HFF-Myc (cell line): ENCODE data around the gene RNF125.
"Not testable (repeated sequence)": the region's sequence is repeated elsewhere in the genome, so short reads cannot be mapped to it uniquely, and the experiment has no call there.

Experiments
- DNase-seq: peaks from one replicate; pipeline ENCODE4 v3.0.0-alpha.2; 2011; ENCODE audit warnings: low read depth; ENCODE audit errors: extremely low read depth
- H3K4me3 ChIP-seq: replicated peaks from 2 replicates; pipeline ENCODE4 v1.5.1; 2011; ENCODE audit warnings: low read depth, mild to moderate bottlenecking, control low read depth, low read length
- CTCF ChIP-seq: IDR thresholded peaks from 2 replicates; pipeline ENCODE4 v1.5.1; 2012; ENCODE audit warnings: mild to moderate bottlenecking, low read depth, low read length, control low read depth; ENCODE audit errors: missing control alignments

Gene RNF125

GRCh38 chr18:32010124-32010721 is 8.4 kb upstream of the RNF125 start:
- H3K4me3 ChIP-seq: no peak overlapping the region
- no peak for DNase-seq
- TF ChIP-seq CTCF: no peak

GRCh38 chr18:32011193-32011592 is 7.4 kb upstream of the RNF125 start:
- DNase-seq: no peak
- no peak for TF ChIP-seq CTCF
- no peak overlapping the region for H3K4me3 ChIP-seq

GRCh38 chr18:32019251-32019948 is 775 bp downstream of the RNF125 start:
- H3K4me3 ChIP-seq: peak overlapping the region; percentile 76
- no peak for DNase-seq
- TF ChIP-seq CTCF: no peak

GRCh38 chr18:32019949-32020625 is 1.5 kb downstream of the RNF125 start:
- peak overlapping the region; percentile 76 for H3K4me3 ChIP-seq
- not testable (repeated sequence) for DNase-seq

GRCh38 chr18:32021756-32022564 is 3.3 kb downstream of the RNF125 start:
- no peak overlapping the region for H3K4me3 ChIP-seq
- no peak for DNase-seq
- no peak for TF ChIP-seq CTCF

GRCh38 chr18:32025744-32026143 is 7.1 kb downstream of the RNF125 start:
- TF ChIP-seq CTCF: no peak
- no peak for DNase-seq
- no peak overlapping the region for H3K4me3 ChIP-seq
